Measurements from ENCODE around the gene UBN1.

DNA sequence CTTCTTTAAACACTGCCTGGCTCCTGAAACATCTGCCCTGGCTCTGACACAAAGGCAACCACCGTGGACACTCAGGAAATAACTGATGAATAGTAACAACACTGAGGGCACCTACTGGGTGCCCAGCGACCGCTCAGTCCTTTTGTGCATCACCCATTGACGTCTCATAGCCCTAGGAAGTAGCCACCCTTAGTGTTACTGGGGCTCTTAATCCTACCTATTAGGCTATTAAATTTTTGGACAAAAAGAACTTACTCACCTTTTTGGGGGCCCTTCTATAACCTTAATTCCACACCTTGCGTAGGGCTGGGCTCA lies 78.0 kb downstream of the UBN1 start:
- TF ChIP-seq, protein P1, sequence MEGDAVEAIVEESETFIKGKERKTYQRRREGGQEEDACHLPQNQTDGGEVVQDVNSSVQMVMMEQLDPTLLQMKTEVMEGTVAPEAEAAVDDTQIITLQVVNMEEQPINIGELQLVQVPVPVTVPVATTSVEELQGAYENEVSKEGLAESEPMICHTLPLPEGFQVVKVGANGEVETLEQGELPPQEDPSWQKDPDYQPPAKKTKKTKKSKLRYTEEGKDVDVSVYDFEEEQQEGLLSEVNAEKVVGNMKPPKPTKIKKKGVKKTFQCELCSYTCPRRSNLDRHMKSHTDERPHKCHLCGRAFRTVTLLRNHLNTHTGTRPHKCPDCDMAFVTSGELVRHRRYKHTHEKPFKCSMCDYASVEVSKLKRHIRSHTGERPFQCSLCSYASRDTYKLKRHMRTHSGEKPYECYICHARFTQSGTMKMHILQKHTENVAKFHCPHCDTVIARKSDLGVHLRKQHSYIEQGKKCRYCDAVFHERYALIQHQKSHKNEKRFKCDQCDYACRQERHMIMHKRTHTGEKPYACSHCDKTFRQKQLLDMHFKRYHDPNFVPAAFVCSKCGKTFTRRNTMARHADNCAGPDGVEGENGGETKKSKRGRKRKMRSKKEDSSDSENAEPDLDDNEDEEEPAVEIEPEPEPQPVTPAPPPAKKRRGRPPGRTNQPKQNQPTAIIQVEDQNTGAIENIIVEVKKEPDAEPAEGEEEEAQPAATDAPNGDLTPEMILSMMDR (conservative IDR thresholded peaks at IDR 0.05 in 1 of 2, IDR thresholded peaks at IDR 0.05 in 1 of 2; ENCODE audit: extremely low read depth in 1 of 2, insufficient read depth in 1 of 2, low read depth in 1 of 2, low read length in 2 of 2) = no peak
- no peak for TF ChIP-seq EZH2 (IDR thresholded peaks at IDR 0.05; ENCODE audit: borderline replicate concordance, low read length)

Data from mammary epithelial cell (primary cell).